AG08395 (cell line): ENCODE results near the gene MOCS3.

Experiments used
- DNase-seq: peaks from one replicate; pipeline ENCODE4 v3.0.0; 2012; ENCODE audit warnings: mixed read lengths, low spot score

The MOCS3 gene

GRCh38 chr20:51012357-51012756, 53.7 kb downstream of the MOCS3 start:
- no peak for DNase-seq
